Activated T-helper 17 cell treated with anti-CD3 and anti-CD28 coated beads, Interleukin-2, amount 50 U/mL, for 72 hours (primary cell): ENCODE measurements around the gene NYAP2. TPM values are rescaled to one million over a fixed set of nuclear protein-coding genes. Genes with fewer than 3 reads are reported as not detected.

Experiments
- ATAC-seq: fragments of 150-1000 bp; cut with Tn5 transposase; replicated peaks from 2 replicates; pipeline ENCODE4 v1.10.0; 2021; ENCODE audit warnings: mild to moderate bottlenecking, moderate library complexity
- H3K27ac Mint-ChIP-seq: one replicate; pipeline ENCODE4 v1.8.0; 2022; ENCODE audit warnings: mixed read lengths
- H3K27me3 Mint-ChIP-seq: one replicate; pipeline ENCODE4 v1.8.0; 2022; ENCODE audit warnings: mixed read lengths
- H3K36me3 Mint-ChIP-seq: one replicate; pipeline ENCODE4 v1.8.0; 2022; ENCODE audit warnings: low read depth, mild to moderate bottlenecking, mixed read lengths
- H3K4me1 Mint-ChIP-seq: one replicate; pipeline ENCODE4 v1.8.0; 2022; ENCODE audit warnings: mixed read lengths
- H3K4me3 Mint-ChIP-seq: one replicate; pipeline ENCODE4 v1.8.0; 2022; ENCODE audit warnings: mild to moderate bottlenecking, mixed read lengths
- H3K9me3 Mint-ChIP-seq: one replicate; pipeline ENCODE4 v1.8.0; 2022; ENCODE audit warnings: mixed read lengths
- total RNA-seq, 2 donors: library from RNA; stranded (reverse); gene quantifications; one replicate each; pipeline ENCODE4 v1.2.3, GENCODE V29; 2022

NYAP2 gene
- total RNA-seq, 2 donors from 2014 or later, result 0.19 TPM; not detected in 1

DNA sequence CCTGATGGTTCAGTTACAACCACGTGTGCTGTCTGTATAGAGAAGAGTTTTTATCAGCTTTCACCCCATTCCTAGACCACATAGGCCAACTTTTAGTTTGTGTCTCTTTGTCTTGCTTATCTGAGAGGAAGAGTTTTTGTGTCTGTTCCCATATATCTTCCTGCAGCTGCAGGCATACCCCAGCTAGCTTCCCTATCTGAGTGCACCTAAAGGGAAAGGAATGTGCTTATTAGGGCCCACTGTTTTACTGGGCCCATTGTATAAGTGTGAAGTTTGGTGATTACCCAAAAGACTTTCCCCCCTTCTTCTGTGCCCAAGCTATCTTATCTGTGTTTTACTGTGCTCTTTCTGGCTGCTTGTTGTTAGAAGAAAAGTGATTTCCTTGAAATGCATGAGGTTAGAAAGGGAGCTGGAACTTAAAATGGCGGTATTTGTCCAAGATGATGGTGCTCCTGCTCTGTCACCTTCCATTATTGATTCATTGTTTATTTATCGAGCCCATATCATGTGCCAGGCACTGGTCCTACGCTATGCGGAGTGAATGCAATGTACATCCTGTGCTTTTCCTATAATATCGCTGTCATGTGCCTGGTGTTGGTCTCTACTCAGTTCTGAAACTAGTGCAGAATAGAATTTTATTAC lies 57.2 kb downstream of the NYAP2 start:
- Mint-ChIP-seq H3K4me3 (no peak overlapping the region), H3K27me3 (peaks cover 9% of the 10 kb centered on the region), H3K4me1 (no peaks in the 10 kb centered on the region), H3K9me3 (no peaks in the 10 kb centered on the region), H3K27ac (no peak overlapping the region), H3K36me3 (no peaks in the 10 kb centered on the region)
- no peak for ATAC-seq

DNA sequence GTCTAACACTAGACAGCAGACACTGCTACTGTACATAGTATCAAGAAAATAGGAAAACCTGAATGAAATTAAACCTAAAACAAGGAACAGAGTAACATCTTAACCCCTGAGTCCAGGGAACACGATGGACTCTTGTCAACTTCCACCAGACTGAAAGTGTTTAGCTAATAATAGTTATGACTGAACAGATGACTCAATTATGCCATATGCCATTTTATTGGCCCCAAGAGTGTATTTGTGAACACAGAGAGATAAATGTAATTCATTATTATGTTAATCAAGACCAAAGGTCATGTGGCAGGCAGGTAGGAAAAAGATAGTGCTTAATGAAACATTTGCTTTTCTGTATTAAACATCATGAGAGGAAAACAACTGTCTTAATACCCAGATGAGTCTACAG lies 58.0 kb downstream of the NYAP2 start:
- no peak overlapping the region for H3K4me3 Mint-ChIP-seq

DNA sequence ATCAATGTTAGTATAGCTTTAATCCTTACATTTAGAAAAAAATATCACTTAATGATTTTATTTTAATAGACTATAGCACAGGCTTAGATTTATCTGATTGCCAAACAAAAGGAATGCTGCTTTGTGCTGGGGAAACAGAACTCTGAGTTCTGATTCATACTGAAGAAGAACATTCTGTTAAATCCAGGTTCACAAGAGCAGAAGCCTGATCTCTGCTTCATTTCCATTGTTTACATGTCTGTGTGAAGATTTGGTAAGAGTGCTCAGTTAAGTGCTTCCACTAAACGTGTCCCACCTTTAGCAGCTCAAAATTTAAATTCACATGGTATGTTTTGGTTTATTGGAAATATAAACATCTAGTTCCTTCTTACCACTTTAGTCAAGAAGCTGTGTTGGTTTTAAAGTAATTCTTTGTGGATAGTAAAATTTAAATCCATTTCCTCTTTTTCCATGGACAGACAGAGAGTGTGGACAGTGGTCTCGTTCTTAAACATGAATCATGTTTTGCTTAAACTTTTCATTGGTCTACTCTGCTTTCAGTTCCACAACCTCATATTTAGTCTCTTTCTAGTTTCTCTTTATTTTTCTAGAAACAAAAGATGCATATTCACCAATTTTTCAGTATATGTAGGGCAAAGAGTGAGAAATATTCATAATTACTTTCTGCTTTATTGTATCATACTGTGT lies 59.1 kb downstream of the NYAP2 start:
- H3K27me3 Mint-ChIP-seq, result peaks cover 7% of the 10 kb centered on the region
- H3K9me3 Mint-ChIP-seq, result no peaks in the 10 kb centered on the region
- H3K36me3 Mint-ChIP-seq, result no peaks in the 10 kb centered on the region
- ATAC-seq, result no peak
- no peak overlapping the region for H3K4me3 Mint-ChIP-seq
- no peak overlapping the region for H3K27ac Mint-ChIP-seq
- no peaks in the 10 kb centered on the region for H3K4me1 Mint-ChIP-seq

More for the DNA sequence above, 58.0 kb downstream of the NYAP2 start:
- peaks cover 7% of the 10 kb centered on the region for H3K27me3 Mint-ChIP-seq
- H3K9me3 Mint-ChIP-seq, result no peaks in the 10 kb centered on the region
- ATAC-seq, result no peak
- H3K27ac Mint-ChIP-seq, result no peak overlapping the region
- no peaks in the 10 kb centered on the region for H3K4me1 Mint-ChIP-seq
- H3K36me3 Mint-ChIP-seq, result no peaks in the 10 kb centered on the region

DNA sequence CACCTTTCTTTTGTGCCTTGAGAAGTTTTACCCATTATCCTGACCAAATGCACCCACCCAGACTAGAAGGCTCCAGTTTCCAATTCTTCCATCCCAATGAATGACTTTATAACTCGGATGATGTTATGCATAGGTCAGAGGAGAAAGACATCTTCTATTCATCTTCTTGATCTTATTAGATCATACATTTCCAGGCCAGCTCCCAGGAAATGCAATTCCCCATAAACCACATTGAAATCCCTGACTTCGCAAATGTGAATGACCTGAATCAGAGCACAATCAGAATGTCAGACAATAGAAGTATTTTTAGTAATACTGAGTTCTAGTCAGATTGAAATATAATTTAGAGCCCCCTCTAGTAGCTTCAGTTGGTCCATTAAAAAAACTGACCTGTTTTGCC lies 62.9 kb downstream of the NYAP2 start:
- Mint-ChIP-seq H3K36me3 (no peaks in the 10 kb centered on the region), H3K4me1 (peaks cover 10% of the 10 kb centered on the region), H3K27ac (no peak overlapping the region), H3K9me3 (no peaks in the 10 kb centered on the region), H3K27me3 (peaks cover 7% of the 10 kb centered on the region), H3K4me3 (no peak overlapping the region)
- ATAC-seq, result no peak

DNA sequence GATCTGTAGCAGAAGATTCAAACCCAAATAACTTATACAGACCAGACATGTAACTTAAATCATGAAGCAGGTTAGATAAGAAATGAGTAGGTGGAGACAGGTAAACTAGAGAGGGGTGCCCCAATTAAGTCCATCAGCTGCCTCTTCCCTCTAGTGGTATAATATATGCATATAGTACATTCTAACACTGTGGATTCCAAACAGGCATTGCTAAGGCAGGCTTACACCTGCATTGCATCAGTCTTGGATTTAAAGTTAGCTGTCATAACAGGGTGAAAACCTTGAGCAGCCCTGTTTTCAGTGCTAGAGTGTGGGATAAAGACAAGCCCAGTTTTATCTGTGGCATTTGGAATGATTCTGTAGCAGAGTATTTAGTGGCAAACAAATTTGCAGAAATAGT lies 63.4 kb downstream of the NYAP2 start:
- Mint-ChIP-seq H3K36me3 (no peaks in the 10 kb centered on the region), H3K4me1 (peaks cover 10% of the 10 kb centered on the region), H3K27me3 (peaks cover 7% of the 10 kb centered on the region), H3K27ac (no peak overlapping the region), H3K4me3 (no peak overlapping the region), H3K9me3 (no peaks in the 10 kb centered on the region)
- no peak for ATAC-seq

DNA sequence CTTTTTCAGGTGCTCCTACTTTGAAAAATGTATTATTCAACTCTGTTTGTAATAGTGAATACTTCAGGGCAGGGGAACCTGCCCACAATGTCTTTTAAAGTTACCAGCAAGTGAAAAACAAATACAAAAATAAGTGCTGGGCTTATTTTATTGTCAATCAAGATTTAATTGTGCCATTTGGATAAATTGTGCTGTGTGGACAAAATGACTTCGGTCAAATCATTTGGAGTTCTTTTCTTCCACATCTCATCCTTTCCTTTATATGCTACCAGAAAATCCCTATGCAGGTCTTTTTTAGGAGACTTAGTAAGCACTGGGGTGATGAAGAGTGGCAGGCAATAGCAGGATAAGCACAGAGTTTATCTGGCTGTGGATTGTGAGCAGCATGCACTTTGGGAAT lies 63.9 kb downstream of the NYAP2 start:
- peaks cover 10% of the 10 kb centered on the region for H3K4me1 Mint-ChIP-seq
- ATAC-seq, result no peak
- H3K27ac Mint-ChIP-seq, result no peak overlapping the region
- peaks cover 7% of the 10 kb centered on the region for H3K27me3 Mint-ChIP-seq
- peak overlapping the region; percentile 69 for H3K4me3 Mint-ChIP-seq
- no peaks in the 10 kb centered on the region for H3K9me3 Mint-ChIP-seq
- no peaks in the 10 kb centered on the region for H3K36me3 Mint-ChIP-seq

DNA sequence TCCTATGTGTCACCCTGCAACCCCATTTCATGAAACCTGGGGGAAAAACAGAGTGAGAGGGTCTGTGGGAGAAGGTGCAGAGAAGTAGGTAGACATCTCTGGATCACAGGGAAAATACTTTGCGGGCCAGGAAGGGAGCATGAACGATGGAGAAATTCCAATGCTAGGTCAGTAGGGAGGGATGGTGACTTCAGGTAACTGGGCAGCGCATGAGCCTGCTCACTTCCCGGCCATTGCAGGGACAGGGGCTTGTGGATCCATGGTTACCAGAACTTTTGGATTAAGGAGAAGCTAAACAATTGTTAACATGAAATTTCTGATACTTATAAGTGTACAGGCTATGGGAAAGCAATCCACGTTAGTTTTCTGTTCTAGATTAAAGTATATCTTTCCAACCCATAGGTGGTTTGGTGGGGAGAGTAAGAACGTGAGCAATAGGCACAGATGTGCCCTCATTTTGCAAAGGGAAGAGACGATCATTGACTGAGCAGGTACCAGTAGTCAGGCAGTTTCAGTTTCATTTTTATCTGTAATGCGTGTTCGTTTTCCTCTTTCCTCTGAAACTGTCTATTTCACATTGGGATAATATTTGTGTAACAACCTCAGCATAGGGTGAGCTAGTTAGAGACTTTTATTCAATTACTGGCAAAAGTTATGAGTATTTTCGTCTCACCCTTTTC lies 65.0 kb downstream of the NYAP2 start:
- peaks cover 10% of the 10 kb centered on the region for H3K4me1 Mint-ChIP-seq
- ATAC-seq, result peak; percentile 95
- H3K9me3 Mint-ChIP-seq, result no peaks in the 10 kb centered on the region
- peak overlapping the region; percentile 69 for H3K4me3 Mint-ChIP-seq
- H3K27ac Mint-ChIP-seq, result peak overlapping the region; percentile 47
- H3K27me3 Mint-ChIP-seq, result no peaks in the 10 kb centered on the region
- H3K36me3 Mint-ChIP-seq, result no peaks in the 10 kb centered on the region

DNA sequence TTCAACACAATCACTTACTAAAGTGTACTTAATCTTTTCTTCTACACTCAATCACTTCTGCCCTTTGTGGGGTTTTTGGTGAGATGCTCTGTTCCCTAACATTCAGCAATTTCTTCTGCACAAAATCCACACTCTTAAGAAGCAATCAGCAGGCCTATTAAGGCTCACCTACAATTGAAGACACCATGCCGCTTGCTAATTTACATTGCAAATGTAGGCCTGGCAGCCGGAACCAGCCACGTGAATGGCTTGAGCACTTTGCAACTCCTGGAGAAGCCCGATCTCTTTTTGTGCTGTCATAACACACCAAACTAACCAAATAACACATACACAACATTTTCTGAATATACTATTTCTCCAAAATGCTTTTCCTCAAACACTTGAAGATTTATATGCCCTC lies 66.3 kb downstream of the NYAP2 start:
- Mint-ChIP-seq H3K4me3 (no peak overlapping the region), H3K27ac (no peak overlapping the region), H3K27me3 (no peaks in the 10 kb centered on the region), H3K36me3 (no peaks in the 10 kb centered on the region), H3K4me1 (peaks cover 10% of the 10 kb centered on the region), H3K9me3 (no peaks in the 10 kb centered on the region)
- ATAC-seq, result no peak

DNA sequence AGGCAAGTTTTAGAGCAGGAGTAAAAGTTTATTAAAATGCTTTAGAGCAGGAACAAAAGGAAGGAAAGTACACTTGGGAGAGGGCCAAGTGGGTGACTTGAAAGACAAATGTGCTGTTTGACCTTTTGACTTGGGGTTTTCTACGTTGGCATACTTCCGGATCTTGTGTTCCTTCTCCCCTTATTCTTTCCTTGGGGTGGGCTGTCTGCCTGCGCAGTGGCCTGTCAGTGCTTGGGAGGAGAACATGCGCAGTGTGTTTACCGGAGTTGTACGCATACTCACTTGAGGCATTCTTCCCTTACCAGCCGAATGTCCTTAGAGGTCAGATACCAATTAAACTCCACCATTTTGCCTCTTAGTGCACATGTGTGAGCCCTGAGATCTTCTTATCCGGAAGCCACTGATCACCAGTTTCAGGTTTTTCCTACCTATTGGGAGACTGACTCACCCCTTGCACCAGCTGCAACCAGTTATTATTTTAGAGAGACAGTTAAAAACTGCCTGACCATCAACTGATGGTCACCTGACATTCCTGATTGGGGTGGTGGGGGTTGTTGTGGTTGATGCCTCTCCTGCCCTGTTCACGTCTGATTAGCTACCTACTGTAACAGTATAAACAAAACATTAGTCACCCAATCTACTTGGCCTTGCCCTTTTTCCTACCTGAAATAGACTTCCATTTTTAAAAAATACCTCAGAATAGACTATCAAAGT lies 67.5 kb downstream of the NYAP2 start:
- H3K27me3 Mint-ChIP-seq, result no peaks in the 10 kb centered on the region
- no peaks in the 10 kb centered on the region for H3K9me3 Mint-ChIP-seq
- peaks cover 10% of the 10 kb centered on the region for H3K4me1 Mint-ChIP-seq
- no peak overlapping the region for H3K27ac Mint-ChIP-seq
- H3K4me3 Mint-ChIP-seq, result no peak overlapping the region
- H3K36me3 Mint-ChIP-seq, result no peaks in the 10 kb centered on the region
- ATAC-seq, result no peak

DNA sequence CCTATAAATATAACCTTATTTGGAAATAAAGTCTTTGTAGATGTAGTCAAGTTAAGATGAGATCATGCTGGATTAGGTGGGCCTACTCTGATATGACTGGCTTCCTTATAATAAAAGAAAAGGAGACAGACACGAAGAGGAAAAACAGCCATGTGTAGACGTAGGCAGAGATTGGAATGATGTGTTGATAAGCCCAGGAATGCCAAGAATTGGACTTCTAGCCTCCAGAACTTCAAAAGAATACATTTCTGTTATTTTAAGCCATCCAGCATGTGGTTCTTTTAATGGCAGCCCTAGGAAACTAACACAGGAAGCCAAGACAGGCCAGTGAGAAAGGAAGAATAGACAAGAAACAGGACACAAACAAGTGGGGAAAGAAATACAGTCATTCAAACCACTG lies 68.6 kb downstream of the NYAP2 start:
- Mint-ChIP-seq H3K36me3 (no peaks in the 10 kb centered on the region), H3K4me1 (peaks cover 10% of the 10 kb centered on the region)

DNA sequence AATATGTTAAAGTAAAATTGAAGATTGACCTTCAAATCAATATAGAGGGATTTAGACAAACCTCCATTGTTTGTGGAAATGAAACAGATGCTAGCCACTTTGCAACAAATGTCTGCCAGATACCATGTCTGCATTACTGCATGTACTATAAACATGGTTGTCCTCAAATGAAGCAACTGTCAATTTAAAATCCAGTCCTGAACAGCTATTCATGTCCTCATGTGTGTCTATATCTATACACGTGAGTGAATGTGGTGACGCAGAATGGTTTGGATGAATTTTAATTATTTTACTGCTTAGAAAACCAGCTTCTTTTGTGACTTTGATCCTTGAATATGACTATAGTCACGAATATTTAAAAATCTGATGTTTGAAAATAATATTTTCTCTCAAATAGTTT lies 71.5 kb downstream of the NYAP2 start:
- no peak for ATAC-seq
- H3K27ac Mint-ChIP-seq, result no peak overlapping the region
- H3K4me3 Mint-ChIP-seq, result no peak overlapping the region
- H3K4me1 Mint-ChIP-seq, result no peaks in the 10 kb centered on the region
- H3K9me3 Mint-ChIP-seq, result no peaks in the 10 kb centered on the region
- H3K36me3 Mint-ChIP-seq, result no peaks in the 10 kb centered on the region
- peaks cover 2% of the 10 kb centered on the region for H3K27me3 Mint-ChIP-seq

More for the DNA sequence above, 68.6 kb downstream of the NYAP2 start:
- H3K4me3 Mint-ChIP-seq, result no peak overlapping the region
- ATAC-seq, result no peak
- H3K9me3 Mint-ChIP-seq, result no peaks in the 10 kb centered on the region
- H3K27me3 Mint-ChIP-seq, result no peaks in the 10 kb centered on the region
- no peak overlapping the region for H3K27ac Mint-ChIP-seq

DNA sequence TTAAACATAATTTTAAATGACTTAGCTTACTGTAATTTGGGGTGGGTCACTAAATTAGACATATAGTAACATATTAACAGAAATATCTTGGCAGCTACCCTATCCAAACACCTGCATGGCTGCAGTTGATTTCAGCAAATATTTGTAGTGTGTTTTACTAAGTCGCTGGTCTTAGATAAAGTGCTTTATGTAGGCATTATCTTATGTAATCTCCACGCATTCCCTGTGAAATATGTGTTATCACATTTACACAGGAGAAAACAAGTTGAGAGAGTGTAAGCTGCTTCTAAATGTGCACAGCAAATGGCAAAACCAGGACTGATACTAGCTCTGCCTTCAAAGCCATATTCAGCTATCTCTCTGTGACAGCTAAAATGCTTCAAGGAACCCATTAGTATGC lies 72.0 kb downstream of the NYAP2 start:
- ATAC-seq, result no peak
- H3K36me3 Mint-ChIP-seq, result no peaks in the 10 kb centered on the region
- peaks cover 2% of the 10 kb centered on the region for H3K27me3 Mint-ChIP-seq
- no peaks in the 10 kb centered on the region for H3K4me1 Mint-ChIP-seq
- no peak overlapping the region for H3K4me3 Mint-ChIP-seq
- H3K9me3 Mint-ChIP-seq, result no peaks in the 10 kb centered on the region
- no peak overlapping the region for H3K27ac Mint-ChIP-seq

DNA sequence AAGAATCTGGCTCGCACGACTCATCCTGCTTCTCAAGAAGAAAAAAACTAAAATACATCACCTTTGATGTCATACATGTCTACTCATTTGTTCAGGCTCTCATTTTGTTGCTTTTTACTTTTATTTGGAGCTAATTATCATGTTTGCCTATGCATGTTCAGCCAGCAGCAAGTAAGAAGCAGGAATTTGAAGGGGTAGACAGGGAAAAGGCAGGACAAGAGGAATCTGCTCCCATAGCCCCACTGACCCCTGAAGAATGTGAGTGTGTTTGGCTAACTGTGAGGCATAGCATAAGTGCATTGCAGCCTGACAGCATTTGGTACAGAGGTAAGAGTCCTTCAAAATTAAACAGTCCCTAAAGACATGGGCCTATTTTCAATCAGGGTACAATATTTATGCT lies 72.7 kb downstream of the NYAP2 start:
- no peak for ATAC-seq
- no peak overlapping the region for H3K4me3 Mint-ChIP-seq
- H3K4me1 Mint-ChIP-seq, result no peaks in the 10 kb centered on the region
- H3K36me3 Mint-ChIP-seq, result no peaks in the 10 kb centered on the region
- H3K27me3 Mint-ChIP-seq, result peaks cover 2% of the 10 kb centered on the region
- no peaks in the 10 kb centered on the region for H3K9me3 Mint-ChIP-seq
- no peak overlapping the region for H3K27ac Mint-ChIP-seq

DNA sequence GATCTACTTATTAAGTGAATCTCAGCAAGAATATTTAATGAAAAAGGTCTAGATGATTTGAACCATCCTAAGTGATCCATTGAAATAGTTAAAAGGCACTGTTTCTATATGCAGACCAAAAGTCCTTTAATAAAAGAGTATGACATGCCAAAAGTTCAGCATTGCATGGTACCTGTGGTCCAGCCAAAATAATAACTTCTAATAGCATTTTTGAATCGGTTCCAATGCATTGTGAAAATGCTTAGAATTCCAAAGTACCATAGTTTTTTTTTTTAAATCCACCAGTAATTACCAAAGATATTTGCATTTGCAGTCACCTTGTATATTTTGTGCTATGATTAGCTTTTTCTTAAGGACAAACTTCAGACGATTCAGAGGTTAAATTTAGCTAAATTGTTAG lies 79.9 kb downstream of the NYAP2 start:
- H3K36me3 Mint-ChIP-seq, result no peaks in the 10 kb centered on the region

More for the DNA sequence above, 79.9 kb downstream of the NYAP2 start:
- Mint-ChIP-seq H3K9me3 (no peaks in the 10 kb centered on the region), H3K27ac (no peak overlapping the region), H3K4me1 (no peaks in the 10 kb centered on the region), H3K27me3 (peaks cover 14% of the 10 kb centered on the region), H3K4me3 (no peak overlapping the region)
- no peak for ATAC-seq
